ENCODE measurements around the gene IGSF1.
"Not testable (repeated sequence)": the region's sequence is repeated elsewhere in the genome, so short reads cannot be mapped to it uniquely, and the experiment has no call there.

Gene IGSF1

DNA sequence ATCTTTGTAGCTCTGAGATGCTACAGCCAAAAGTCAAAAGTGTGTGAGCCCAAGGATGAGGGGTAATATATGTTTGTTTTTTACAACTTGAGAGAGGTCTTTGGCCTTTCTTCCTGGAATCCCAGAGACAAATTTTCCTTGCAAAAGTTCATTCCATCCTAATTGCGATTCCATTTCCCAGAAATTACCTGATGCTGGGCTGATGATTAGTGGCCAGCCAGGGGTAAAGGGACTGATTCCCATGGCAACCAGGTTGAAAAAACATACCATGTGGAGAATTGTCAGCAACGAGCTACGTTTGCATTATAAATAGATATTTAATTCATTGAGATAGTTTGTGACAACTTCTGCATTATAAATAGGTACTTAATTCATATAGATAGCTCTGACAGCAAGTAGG lies 17.8 kb downstream of the IGSF1 start:
- no peak for DNase-seq

DNA sequence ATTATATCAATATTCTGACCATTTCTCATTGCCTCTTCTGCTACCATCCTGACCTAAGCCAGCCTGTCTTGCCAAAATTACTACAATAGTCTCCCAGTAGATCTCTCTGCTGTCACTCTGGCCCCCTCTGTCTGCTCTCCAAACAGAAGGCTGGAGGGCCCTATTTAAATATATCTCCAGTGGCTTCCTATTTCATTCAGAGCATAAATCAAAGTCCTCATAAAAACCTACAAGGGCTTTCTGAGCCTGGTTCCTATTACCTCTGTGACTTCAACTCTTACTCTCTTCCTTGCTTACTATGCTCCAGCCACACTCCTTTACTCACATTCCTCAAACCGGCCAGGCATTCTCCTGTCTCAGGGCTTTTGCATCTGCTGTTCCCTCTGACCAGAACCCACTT lies 19.0 kb downstream of the IGSF1 start:
- DNase-seq: no peak

DNA sequence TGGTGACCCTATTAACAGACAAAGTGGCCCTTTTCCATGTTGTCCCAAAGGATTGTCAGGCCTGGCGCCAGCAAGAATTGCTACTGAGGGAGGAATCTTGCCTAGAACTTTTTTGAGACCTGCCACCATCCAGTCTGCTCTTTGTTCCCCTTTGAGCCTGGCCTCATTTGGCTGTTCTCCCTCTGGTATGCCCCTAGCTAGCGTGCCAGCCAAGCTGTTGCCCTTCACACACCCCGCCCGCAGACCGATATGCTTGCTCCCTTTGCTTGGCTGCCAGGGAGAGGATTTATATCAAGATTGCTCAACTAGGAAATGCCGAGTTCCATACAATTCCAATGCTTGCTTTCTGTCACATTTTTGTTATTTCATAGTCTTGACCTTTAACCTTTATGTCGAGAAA lies 24.4 kb downstream of the IGSF1 start:
- DNase-seq: no peak

DNA sequence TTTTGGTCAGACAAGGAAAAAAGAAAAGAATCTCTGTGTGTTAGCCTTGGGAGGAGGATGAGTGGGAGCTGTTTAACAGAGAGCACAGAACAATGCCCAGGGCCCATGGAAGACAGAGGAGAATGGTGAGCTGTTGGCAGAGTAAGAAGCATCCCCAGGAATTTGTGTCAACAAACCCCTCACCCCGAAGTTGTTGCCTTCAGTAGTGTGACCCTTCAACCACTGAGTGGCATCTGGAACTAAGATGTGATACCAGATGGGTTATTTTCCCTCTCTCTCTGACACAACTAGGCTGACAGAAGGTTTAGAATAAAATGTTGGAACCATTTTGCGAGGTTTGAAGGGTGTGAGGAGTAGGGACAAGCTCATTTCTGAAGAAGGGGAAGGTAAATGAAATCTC lies 25.1 kb downstream of the IGSF1 start:
- DNase-seq: no peak

DNA sequence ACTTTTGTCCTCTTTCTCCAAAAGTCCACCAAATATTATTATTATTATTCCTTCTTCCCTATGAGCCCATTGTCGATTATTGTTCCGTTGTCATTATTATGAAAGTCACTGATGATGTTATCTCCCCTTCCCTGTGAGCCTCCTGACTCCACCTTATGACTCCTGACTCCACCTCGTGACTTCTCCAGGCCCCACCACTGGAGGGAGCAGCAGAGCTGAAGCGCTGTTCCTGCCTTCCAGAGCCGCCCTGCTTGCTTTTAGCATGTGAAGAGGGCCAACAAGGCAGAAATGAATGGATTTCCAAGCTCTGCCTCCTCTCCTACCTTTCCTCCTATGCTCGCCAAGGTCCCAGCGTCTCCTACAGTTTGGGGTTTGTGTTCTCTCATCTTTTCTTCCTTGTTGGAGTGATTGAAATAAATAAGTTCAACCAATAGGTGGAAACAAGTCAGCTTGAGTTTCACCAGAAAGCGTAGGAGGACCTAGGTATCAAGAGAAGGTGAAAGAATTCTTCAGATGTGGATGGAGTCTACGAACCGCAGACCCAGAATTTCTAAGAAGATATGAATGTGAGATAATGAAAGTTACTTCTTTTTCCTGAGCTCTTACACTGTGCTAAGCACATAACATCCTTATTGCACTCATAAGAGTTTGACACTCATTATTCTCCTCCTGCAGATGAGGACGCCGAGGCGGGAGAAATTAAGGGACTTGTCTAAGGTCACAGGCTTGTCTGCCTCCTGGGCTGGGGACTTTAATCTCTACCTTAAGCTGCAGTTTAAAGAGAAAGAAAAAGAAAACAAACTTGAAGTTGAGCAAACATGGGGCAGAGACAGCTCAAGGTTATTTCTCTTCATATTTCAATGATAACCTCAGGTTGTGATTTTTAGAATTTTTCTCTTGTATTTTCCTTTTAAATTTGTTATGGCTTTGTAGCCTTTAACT lies 26.1 kb downstream of the IGSF1 start:
- no peak for DNase-seq

DNA sequence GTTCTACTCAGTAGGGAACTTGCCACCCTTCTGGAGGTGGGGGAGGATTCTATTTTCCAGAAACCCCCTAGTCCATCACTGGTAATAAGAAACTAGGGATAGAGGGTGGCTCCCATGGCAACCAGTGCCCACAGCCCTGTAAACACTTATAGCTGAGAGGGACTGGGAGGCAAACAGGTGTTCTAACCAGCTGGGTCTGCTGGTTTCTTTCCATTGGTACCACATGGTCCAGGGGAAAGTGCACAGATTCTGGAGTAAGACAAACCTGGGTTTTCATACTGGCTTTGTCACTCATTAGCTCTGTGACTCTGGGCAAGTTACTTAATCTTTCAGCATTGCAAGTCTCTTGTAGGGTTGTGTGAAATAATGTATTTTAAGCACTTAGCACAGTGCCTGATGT lies 26.9 kb downstream of the IGSF1 start:
- DNase-seq: no peak

DNA sequence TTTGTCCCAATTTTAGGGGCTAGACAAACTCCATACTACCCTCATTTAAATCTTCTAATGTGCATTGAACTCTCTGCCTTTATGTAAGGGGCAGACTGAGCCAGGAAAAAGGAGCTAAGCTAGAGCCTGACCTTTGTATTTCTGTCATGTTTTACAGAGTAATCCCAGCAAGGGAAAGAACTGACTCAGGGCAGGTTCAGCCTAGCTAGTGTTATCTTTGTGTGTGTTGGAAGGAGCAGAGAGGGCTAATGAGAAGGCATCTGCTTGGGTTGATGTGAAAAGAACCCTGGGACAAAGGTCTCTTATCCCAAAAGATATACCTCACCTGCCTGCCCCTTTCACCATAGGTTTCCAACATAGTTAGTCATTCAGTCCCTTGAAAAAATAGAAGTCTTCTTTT lies 31.7 kb downstream of the IGSF1 start:
- DNase-seq: no peak

DNA sequence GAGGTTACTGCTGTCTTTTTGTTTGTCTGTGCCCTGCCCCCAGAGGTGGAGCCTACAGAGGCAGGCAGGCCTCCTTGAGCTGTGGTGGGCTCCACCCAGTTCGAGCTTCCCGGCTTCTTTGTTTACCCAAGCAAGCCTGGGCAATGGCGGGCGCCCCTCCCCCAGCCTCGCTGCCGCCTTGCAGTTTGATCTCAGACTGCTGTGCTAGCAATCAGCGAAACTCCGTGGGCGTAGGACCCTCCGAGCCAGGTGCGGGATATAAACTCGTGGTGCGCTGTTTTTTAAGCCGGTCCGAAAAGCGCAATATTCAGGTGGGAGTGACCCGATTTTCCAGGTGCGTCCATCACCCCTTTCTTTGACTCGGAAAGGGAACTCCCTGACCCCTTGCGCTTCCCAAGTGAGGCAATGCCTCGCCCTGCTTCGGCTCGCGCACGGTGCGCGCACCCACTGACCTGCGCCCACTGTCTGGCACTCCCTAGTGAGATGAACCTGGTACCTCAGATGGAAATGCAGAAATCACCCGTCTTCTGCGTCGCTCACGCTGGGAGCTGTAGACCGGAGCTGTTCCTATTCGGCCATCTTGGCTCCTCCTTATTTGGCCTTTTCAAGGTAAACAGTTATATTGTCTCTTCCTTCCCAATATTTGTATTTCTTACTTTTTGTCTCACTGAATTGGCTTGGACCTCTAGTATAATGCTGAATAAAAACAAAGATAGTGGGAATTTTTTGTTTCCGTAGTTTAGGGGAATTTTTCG lies 37.9 kb downstream of the IGSF1 start:
- not testable (repeated sequence) for DNase-seq

DNA sequence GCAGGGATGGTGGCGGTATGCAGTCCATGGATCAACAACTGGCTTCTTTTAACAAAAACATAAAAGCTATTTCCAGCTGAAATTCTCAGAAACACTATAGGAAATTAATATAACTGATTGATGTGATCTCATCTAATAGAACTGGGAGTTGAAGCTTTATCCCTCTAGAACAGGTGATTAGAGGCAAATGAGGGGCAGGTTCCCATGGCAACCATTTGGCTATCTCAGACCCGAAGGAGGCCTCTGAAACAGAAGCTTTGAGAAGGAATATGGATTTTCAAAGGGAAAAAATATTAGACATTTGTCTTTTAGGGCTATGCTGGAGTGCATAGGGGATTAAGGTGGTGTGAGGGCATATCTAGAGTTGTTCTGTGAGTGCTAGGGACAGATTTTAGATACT lies 50.0 kb downstream of the IGSF1 start:
- no peak for DNase-seq

DNA sequence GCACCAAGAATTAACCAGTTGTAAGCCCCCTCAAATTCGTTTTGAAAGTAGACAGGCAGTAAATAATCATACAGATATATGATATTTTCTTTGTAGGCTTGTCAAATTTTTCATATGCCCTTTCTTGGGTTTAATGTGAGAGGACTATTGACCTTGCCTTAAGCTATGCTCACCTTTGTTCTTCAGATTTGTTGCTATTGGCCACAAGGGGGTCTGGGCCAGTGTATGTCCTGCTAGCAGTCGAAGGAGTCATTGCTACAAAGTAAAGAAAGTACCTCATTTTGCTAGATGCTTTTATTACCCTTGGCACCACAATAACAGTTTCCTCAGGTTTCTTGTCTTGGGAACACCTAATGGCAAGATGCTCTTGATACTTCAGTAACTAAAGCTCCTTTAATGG lies 51.7 kb downstream of the IGSF1 start:
- no peak for DNase-seq

DNA sequence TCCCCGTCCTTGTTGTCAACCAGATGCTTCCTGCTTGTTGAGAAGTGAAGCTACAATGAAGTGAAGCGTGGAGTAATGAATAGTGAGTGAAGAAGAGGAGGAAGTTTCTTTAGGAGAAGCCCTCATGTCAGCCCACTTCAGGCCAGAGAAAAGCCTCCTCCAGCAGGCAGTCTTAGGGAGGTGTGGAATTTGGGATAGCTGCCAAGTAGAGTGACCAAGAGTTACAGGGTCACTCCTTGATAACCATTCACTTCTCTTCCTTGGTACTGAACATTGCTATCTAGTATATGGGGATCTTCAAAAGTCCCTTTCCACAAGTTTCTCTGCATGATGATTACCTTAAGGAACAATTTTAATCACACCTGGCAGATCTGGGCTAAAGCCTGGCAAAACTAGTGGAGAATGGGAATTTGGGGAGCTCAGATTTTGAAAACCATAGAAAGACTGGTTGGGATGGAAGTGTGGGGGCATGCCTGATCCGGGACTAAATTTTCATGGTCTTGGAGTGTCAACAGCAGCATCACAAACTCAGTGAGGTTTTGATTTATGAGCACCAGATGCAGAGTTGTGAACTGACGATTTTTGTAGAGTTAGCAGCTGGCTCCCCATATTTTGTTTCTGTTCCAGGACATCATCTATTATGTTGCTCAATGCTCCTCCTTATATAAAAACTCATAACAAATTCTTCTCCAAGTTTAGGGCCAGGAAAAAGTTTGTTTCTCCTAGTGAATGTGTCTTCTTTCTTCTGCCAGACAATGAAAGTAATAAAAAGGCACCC lies 53.1 kb downstream of the IGSF1 start:
- no peak for DNase-seq

DNA sequence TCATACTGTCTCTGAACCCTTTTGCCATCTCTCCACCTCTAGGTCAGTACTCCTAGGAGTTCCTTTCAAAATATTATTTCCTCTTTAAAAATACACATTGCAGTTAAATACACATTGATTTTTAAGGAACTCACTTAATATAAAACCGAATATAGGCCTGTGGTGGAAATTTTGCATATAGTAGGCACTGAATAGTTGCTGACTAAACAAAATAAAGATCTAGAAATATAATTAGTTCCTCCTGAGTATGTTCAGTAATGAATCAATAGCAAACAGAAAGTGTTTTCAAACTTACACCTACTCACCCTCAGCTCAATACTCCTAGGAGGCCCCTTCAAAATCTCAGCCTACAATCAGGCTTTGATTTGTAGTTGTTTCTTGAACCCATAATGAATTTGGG lies 61.5 kb downstream of the IGSF1 start:
- no peak for DNase-seq

DNA sequence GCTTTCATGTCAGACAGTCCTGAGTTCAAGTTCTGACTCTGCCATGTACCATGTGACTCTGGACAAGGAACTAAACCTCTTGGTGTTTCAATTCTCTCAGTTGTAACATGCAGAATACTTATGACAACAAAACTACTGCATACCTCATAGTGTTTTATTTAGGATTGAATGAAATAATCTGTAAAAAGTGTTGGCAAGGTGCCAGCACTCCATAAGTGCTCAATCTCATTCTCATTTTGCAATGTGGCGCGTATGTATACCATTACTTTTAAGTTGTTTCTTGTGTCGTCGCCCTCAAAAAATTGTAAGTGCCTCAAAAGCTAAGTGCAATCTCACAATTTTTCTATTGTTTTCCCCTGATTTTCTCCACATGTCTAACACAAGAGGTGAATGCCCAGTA lies 62.5 kb downstream of the IGSF1 start:
- no peak for DNase-seq

DNA sequence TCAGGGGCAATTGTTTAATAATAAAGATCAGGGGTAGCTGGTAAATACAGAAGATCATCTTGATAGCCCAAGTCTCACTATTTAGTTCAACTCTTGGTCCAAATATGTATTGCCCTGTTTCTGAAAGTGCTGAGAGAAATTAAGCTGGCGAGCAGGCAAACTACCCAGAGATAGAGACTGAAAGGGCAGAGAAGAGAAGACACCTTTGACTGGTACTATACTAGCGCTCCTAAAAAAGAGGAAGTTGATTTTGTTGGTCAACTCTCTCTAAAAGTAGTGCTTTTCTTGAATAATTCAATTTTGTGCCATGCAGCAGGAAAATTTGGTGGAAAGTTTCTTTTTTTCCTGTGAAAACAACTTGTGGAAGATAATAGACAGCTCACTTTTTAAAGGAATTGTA lies 64.0 kb downstream of the IGSF1 start:
- DNase-seq: no peak

Data from kidney glomerular epithelial cell (primary cell).